ENCODE data around the gene CYP8B1. TPM values are rescaled to one million over a fixed set of nuclear protein-coding genes. Genes with fewer than 3 reads are reported as not detected.
A peak's percentile ranks its signal among the peaks of the same experiment; 100 is the strongest.

Gene CYP8B1
- total and polyA plus RNA-seq, 2 of the 13 experiments (the other 11 are each of a cell fraction or from before 2014, with no cell fraction given) = 0.58 to 2.0 TPM

- TF ChIP-seq SMC3 (IDR thresholded peaks at IDR 0.05; ENCODE audit: low read length) (peak; percentile 36; the same call in 1 of the 2 replicates), JUN (CRISPR knock-in tag; IDR thresholded peaks at IDR 0.05) (peak; percentile 85), ZNF615 (CRISPR knock-in tag; IDR thresholded peaks at IDR 0.05; ENCODE audit: borderline replicate concordance) (no peak), ZFYVE20 (CRISPR knock-in tag; IDR thresholded peaks at IDR 0.05; ENCODE audit: borderline replicate concordance, low read depth) (no peak), ZNF232 (CRISPR knock-in tag; IDR thresholded peaks at IDR 0.05; ENCODE audit: borderline replicate concordance) (peak; percentile 77; the same call in 1 of the 2 replicates), ZNF850 (CRISPR knock-in tag; conservative IDR thresholded peaks at IDR 0.05) (no peak), KMT2A (CRISPR knock-in tag; IDR thresholded peaks at IDR 0.05) (no peak), TBX2 (CRISPR knock-in tag; IDR thresholded peaks at IDR 0.05; ENCODE audit: borderline replicate concordance) (peak; percentile 98), MEF2D (CRISPR knock-in tag; IDR thresholded peaks at IDR 0.05) (no peak), TEAD2 (CRISPR knock-in tag; IDR thresholded peaks at IDR 0.05) (no peak), SP4 (CRISPR knock-in tag; IDR thresholded peaks at IDR 0.05) (no peak; the same call in 1 of the 2 replicates), KDM2A (CRISPR knock-in tag; IDR thresholded peaks at IDR 0.05; ENCODE audit: borderline replicate concordance, low read depth) (0 out of 2 replicates have a peak, but pooled peaks have one; percentile 34), ZMYM2 (CRISPR knock-in tag; IDR thresholded peaks at IDR 0.05) (peak; percentile 67), NFE2L2 (IDR thresholded peaks at IDR 0.05; ENCODE audit: low read length) (no peak), ZNF766 (CRISPR knock-in tag; IDR thresholded peaks at IDR 0.05; ENCODE audit: borderline replicate concordance) (no peak), KMT2B (CRISPR knock-in tag; IDR thresholded peaks at IDR 0.05) (no peak), LRRFIP1 (CRISPR knock-in tag; conservative IDR thresholded peaks at IDR 0.05) (no peak), ZNF496 (CRISPR knock-in tag; IDR thresholded peaks at IDR 0.05; ENCODE audit: insufficient replicate concordance) (no peak)
- TF ChIP-seq, protein P1, sequence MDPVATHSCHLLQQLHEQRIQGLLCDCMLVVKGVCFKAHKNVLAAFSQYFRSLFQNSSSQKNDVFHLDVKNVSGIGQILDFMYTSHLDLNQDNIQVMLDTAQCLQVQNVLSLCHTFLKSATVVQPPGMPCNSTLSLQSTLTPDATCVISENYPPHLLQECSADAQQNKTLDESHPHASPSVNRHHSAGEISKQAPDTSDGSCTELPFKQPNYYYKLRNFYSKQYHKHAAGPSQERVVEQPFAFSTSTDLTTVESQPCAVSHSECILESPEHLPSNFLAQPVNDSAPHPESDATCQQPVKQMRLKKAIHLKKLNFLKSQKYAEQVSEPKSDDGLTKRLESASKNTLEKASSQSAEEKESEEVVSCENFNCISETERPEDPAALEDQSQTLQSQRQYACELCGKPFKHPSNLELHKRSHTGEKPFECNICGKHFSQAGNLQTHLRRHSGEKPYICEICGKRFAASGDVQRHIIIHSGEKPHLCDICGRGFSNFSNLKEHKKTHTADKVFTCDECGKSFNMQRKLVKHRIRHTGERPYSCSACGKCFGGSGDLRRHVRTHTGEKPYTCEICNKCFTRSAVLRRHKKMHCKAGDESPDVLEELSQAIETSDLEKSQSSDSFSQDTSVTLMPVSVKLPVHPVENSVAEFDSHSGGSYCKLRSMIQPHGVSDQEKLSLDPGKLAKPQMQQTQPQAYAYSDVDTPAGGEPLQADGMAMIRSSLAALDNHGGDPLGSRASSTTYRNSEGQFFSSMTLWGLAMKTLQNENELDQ (CRISPR knock-in tag; IDR thresholded peaks at IDR 0.05; ENCODE audit: borderline replicate concordance) = no peak
- TF ChIP-seq, protein P2, sequence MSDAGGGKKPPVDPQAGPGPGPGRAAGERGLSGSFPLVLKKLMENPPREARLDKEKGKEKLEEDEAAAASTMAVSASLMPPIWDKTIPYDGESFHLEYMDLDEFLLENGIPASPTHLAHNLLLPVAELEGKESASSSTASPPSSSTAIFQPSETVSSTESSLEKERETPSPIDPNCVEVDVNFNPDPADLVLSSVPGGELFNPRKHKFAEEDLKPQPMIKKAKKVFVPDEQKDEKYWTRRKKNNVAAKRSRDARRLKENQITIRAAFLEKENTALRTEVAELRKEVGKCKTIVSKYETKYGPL (CRISPR knock-in tag; IDR thresholded peaks at IDR 0.05) = no peak
- TF ChIP-seq, protein P3, sequence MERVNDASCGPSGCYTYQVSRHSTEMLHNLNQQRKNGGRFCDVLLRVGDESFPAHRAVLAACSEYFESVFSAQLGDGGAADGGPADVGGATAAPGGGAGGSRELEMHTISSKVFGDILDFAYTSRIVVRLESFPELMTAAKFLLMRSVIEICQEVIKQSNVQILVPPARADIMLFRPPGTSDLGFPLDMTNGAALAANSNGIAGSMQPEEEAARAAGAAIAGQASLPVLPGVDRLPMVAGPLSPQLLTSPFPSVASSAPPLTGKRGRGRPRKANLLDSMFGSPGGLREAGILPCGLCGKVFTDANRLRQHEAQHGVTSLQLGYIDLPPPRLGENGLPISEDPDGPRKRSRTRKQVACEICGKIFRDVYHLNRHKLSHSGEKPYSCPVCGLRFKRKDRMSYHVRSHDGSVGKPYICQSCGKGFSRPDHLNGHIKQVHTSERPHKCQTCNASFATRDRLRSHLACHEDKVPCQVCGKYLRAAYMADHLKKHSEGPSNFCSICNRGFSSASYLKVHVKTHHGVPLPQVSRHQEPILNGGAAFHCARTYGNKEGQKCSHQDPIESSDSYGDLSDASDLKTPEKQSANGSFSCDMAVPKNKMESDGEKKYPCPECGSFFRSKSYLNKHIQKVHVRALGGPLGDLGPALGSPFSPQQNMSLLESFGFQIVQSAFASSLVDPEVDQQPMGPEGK (CRISPR knock-in tag; IDR thresholded peaks at IDR 0.05) = 0 out of 2 replicates have a peak, but pooled peaks have one; percentile 48
These were observed 19.9 kb downstream of the CYP8B1 start (continued) for GRCh38 chr3:42855547-42856380.

Data from HepG2 (cell line).